LNCAP (cell line): Measurements from ENCODE around the gene NOM1.
A peak's percentile ranks its signal among the peaks of the same experiment; 100 is the strongest.

Experiments
- CTCF ChIP-seq: fragments of 450-650 bp; IDR thresholded peaks from 2 replicates; pipeline ENCODE4 v1.5.1; 2017; ENCODE audit warnings: mild to moderate bottlenecking

The NOM1 gene

GRCh38 chr7:156949541-156950380 is at the start of gene NOM1:
Gene NOM1, plus strand, starts transcription at chr7:156949712. Its CDS starts 26 bp downstream, at chr7:156949738.
- peak; percentile 97 for TF ChIP-seq CTCF

- TF ChIP-seq CTCF, result no peak
Observed at GRCh38 chr7:156903232-156903909, 46.1 kb upstream of the NOM1 start.

GRCh38 chr7:156906200-156906649 is 43.3 kb upstream of the NOM1 start:
- TF ChIP-seq CTCF, result no peak

GRCh38 chr7:156907656-156908055 is 41.9 kb upstream of the NOM1 start:
- TF ChIP-seq CTCF, result no peak

GRCh38 chr7:156918635-156919034 is 30.9 kb upstream of the NOM1 start:
- no peak for TF ChIP-seq CTCF

- no peak for TF ChIP-seq CTCF
Observed at GRCh38 chr7:156919132-156919713, 30.3 kb upstream of the NOM1 start.

- TF ChIP-seq CTCF, result no peak
Observed at GRCh38 chr7:156920076-156920475, 29.4 kb upstream of the NOM1 start.
